Ascending aorta (tissue), 2 donors: Measurements from ENCODE around the gene PIGK. TPM values are rescaled to one million over a fixed set of nuclear protein-coding genes. Genes with fewer than 3 reads are reported as not detected.

ENCODE experiments used
- DNase-seq, 2 donors: peaks; one replicate each; pipeline ENCODE4 v3.0.0-alpha.2; 2019; ENCODE audit warnings: low spot score in 2 of 2
- H3K27ac ChIP-seq, 2 donors: fragments of 200-600 bp; sonication (generic); one replicate each; pipeline ENCODE4 v1.5.1; 2016 to 2017; ENCODE audit warnings: mild to moderate bottlenecking in 1 of 2
- H3K27me3 ChIP-seq: fragments of 200-600 bp; sonication (generic); one replicate; pipeline ENCODE4 v1.5.1; 2017
- H3K36me3 ChIP-seq, 2 donors: fragments of 200-600 bp; sonication (generic); one replicate each; pipeline ENCODE4 v1.5.1; 2016
- H3K4me1 ChIP-seq, 2 donors: fragments of 200-600 bp; sonication (generic); one replicate each; pipeline ENCODE4 v1.5.1; 2016 to 2017; ENCODE audit warnings: mild to moderate bottlenecking in 1 of 2
- H3K4me3 ChIP-seq, 2 donors: fragments of 200-600 bp; sonication (generic); one replicate each; pipeline ENCODE4 v1.5.1; 2016 to 2017; ENCODE audit warnings: mild to moderate bottlenecking in 1 of 2
- H3K9me3 ChIP-seq, 2 donors: fragments of 200-600 bp; sonication (generic); one replicate each; pipeline ENCODE4 v1.5.1; 2016
- CTCF ChIP-seq, 3 experiments: fragments of 200-600 bp in 2 of 3; fragments of 450-650 bp in 1 of 3; sonication (generic) in 2 of 3; IDR thresholded peaks; one replicate each; pipeline ENCODE4 v1.5.1; 2016 to 2019; ENCODE audit warnings: antibody characterized with exemption in 3 of 3, mild to moderate bottlenecking in 1 of 3, moderate library complexity in 1 of 3
- intact Hi-C: fragments of 100-400 bp; cut with DNase I; formaldehyde crosslinking; loops from one replicate; pipeline ENCODE4 v1.15.1; 2023
- total RNA-seq: library from RNA; depleted of rRNA; stranded (reverse); fragments of >200 nt; gene quantifications from one replicate; pipeline ENCODE4 v1.1.0, GENCODE V29; 2016

Gene PIGK
- total RNA-seq, 1 donor from 2014 or later = 3.4 TPM

DNA sequence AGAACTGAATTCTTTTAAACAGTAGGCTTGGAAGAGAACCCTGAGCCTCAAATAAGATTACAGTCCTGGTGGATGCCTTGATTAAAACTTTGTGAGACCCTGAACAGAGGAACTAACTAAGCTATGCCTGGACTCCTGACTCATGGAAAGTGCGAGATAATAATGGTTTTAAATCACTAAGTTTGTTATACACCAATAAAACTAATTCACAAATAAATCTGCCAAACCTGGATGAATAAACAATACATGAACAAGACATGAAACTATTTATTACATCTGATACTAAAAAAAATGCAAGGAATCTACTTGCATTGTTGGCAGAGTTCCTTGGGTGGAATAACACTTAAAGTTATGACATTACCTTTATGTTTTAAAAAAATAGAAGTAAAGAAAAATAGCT, 118.4 kb downstream of the PIGK start:
- Histone ChIP-seq H3K9me3 (no peaks in the 10 kb centered on the region), H3K4me1 (no peaks in the 10 kb centered on the region), H3K4me3 (no peak overlapping the region), H3K27me3 (no peaks in the 10 kb centered on the region), H3K36me3 (no peaks in the 10 kb centered on the region), H3K27ac (no peak overlapping the region)
- no peak for TF ChIP-seq CTCF (IDR thresholded peaks at IDR 0.05)
- no peak for DNase-seq
- intact Hi-C loops = no loop called here

DNA sequence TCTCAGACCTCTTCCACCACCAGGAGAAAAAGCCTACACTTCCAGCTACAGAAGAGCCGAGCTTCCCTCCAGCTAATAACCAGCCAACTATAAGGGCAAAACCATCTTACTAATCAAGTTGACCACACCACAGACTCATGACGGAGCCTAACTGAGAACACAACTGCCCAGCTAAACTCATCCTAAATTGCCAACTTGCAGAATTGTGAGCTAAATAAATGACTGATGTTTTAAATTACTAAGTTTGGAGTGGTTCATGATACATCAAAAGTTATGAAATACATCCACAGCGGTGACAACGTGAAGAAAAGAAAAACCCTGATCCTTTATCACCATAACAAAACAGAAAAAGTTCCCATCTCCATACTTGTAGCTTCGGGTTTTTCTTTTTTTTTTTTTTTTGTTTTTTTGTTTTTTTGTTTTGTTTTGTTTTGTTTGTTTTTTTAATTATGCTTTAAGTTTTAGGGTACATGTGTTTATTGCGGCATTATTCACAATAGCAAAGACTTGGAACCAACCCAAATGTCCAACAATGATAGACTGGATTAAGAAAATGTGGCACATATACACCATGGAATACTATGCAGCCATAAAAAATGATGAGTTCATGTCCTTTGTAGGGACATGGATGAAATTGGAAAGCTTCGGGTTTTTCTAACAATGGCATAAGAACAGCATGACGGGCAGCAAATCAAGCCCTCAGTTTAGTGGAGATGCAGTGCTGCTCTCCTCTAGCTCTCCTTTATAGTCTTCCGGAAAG, 122.6 kb downstream of the PIGK start:
- Histone ChIP-seq H3K4me3 (no peak overlapping the region), H3K27me3 (no peaks in the 10 kb centered on the region), H3K4me1 (no peaks in the 10 kb centered on the region), H3K9me3 (no peaks in the 10 kb centered on the region), H3K27ac (no peak overlapping the region), H3K36me3 (no peaks in the 10 kb centered on the region)
- no peak for DNase-seq
- intact Hi-C loops = no loop called here
- TF ChIP-seq CTCF (IDR thresholded peaks at IDR 0.05) = no peak

- Histone ChIP-seq H3K9me3 (no peaks in the 10 kb centered on the region), H3K27ac (no peak overlapping the region), H3K36me3 (no peaks in the 10 kb centered on the region), H3K4me1 (no peaks in the 10 kb centered on the region), H3K4me3 (no peak overlapping the region), H3K27me3 (no peaks in the 10 kb centered on the region)
- TF ChIP-seq CTCF (IDR thresholded peaks at IDR 0.05) = no peak
- intact Hi-C loops = no loop called here
- DNase-seq = no peak
Observed at GRCh38 chr1:77095236-77095635, 124.0 kb downstream of the PIGK start.

DNA sequence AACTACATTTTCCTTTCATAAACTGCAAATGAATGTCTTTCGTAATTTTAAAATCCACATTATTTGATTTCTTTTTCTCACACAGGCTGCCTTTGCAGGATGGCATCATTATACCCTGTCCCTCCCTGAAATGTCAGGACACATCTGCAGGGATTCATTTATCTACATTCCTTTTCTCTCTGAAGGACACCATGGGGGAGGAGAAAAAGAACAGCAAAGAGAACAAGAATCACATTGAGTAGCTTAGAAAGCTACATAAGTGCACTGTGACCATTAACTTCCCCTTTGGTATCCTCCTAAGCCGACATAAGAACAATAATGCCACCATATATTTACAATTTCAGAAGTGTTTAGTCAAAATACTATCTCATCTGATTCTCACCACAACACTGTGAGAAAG, 129.5 kb downstream of the PIGK start:
- no peak overlapping the region for H3K27ac ChIP-seq
- no peaks in the 10 kb centered on the region for H3K27me3 ChIP-seq
- no peak for DNase-seq
- no peaks in the 10 kb centered on the region for H3K9me3 ChIP-seq
- intact Hi-C loops = no loop called here
- no peaks in the 10 kb centered on the region for H3K36me3 ChIP-seq
- no peak overlapping the region for H3K4me3 ChIP-seq
- no peak for TF ChIP-seq CTCF (IDR thresholded peaks at IDR 0.05)
- H3K4me1 ChIP-seq = no peaks in the 10 kb centered on the region

GRCh38 chr1:77085109-77085508, 134.1 kb downstream of the PIGK start:
- H3K4me1 ChIP-seq = no peaks in the 10 kb centered on the region
- intact Hi-C loops = no loop called here
- no peaks in the 10 kb centered on the region for H3K9me3 ChIP-seq
- H3K36me3 ChIP-seq = no peaks in the 10 kb centered on the region
- no peak for DNase-seq
- no peak overlapping the region for H3K4me3 ChIP-seq
- TF ChIP-seq CTCF (IDR thresholded peaks at IDR 0.05) = no peak
- H3K27ac ChIP-seq = no peak overlapping the region
- H3K27me3 ChIP-seq = no peaks in the 10 kb centered on the region

GRCh38 chr1:77084457-77084856, 134.8 kb downstream of the PIGK start:
- intact Hi-C loops = no loop called here

More at GRCh38 chr1:77084457-77084856, 134.8 kb downstream of the PIGK start:
- Histone ChIP-seq H3K9me3 (no peaks in the 10 kb centered on the region), H3K4me1 (no peaks in the 10 kb centered on the region), H3K27ac (no peak overlapping the region), H3K27me3 (no peaks in the 10 kb centered on the region), H3K4me3 (no peak overlapping the region), H3K36me3 (no peaks in the 10 kb centered on the region)
- no peak for TF ChIP-seq CTCF (IDR thresholded peaks at IDR 0.05)
- DNase-seq = no peak
